DND-41 (cell line): ENCODE results near the gene CCSER2.

ENCODE experiments used
- ATAC-seq: fragments of 200-7000 bp; cut with Tn5 transposase; 3 replicates; pipeline ENCODE4 v1.9.1; 2021; ENCODE audit warnings: low read depth; ENCODE audit not compliant: insufficient read depth
- DNase-seq: peaks from one replicate; pipeline ENCODE4 v3.0.0-alpha.2; 2020
- H2AFZ ChIP-seq: 2 replicates; pipeline ENCODE4 v1.6.0; 2012; ENCODE audit warnings: low read depth, low read length
- H3K27ac ChIP-seq: 2 replicates; pipeline ENCODE4 v1.5.1; 2012; ENCODE audit warnings: low read length, inconsistent platforms
- H3K27me3 ChIP-seq: fragments of 200-600 bp; sonication (generic); 2 replicates; pipeline ENCODE4 v1.6.0; 2012; ENCODE audit warnings: low read length, mild to moderate bottlenecking, inconsistent platforms; ENCODE audit not compliant: insufficient read depth, poor library complexity
- H3K36me3 ChIP-seq: 2 replicates; pipeline ENCODE4 v1.5.1; 2012; ENCODE audit warnings: low read length, inconsistent platforms; ENCODE audit not compliant: insufficient read depth
- H3K4me1 ChIP-seq: 2 replicates; pipeline ENCODE4 v1.5.1; 2012; ENCODE audit warnings: mild to moderate bottlenecking, low read length; ENCODE audit not compliant: insufficient read depth
- H3K4me2 ChIP-seq: 2 replicates; pipeline ENCODE4 v1.6.0; 2012; ENCODE audit warnings: mild to moderate bottlenecking, moderate library complexity, low read length, inconsistent platforms; ENCODE audit not compliant: insufficient read depth
- H3K4me3 ChIP-seq, 2 experiments: fragments of 200-600 bp in 1 of 2; shearing (Covaris generic) in 1 of 2; 2 replicates each; pipeline ENCODE4 v1.5.1; 2012 to 2016; ENCODE audit warnings: inconsistent platforms in 2 of 2, low read length in 2 of 2, mild to moderate bottlenecking in 2 of 2, low read depth in 1 of 2, moderate library complexity in 1 of 2
- H3K79me2 ChIP-seq: 2 replicates; pipeline ENCODE4 v1.6.0; 2012; ENCODE audit warnings: low read length, inconsistent platforms; ENCODE audit not compliant: insufficient read depth
- H3K9ac ChIP-seq: 2 replicates; pipeline ENCODE4 v1.6.0; 2012; ENCODE audit warnings: low read depth, mild to moderate bottlenecking, inconsistent platforms, low read length, moderate library complexity
- H3K9me3 ChIP-seq: 2 replicates; pipeline ENCODE4 v1.5.1; 2012; ENCODE audit warnings: low read length, moderate library complexity, mild to moderate bottlenecking, inconsistent platforms; ENCODE audit not compliant: insufficient read depth, severe bottlenecking
- H4K20me1 ChIP-seq: 2 replicates; pipeline ENCODE4 v1.6.0; 2012; ENCODE audit warnings: low read length; ENCODE audit not compliant: insufficient read depth
- EZH2 ChIP-seq: IDR thresholded peaks from 3 replicates; pipeline ENCODE4 v1.6.1; 2012; ENCODE audit warnings: borderline replicate concordance, low read depth, mild to moderate bottlenecking, moderate library complexity, low read length, inconsistent platforms; ENCODE audit not compliant: severe bottlenecking
- TF ChIP-seq, protein P1 (sequence below): IDR thresholded peaks from 2 replicates; pipeline ENCODE4 v1.5.1; 2012; ENCODE audit warnings: borderline replicate concordance, low read length, moderate library complexity, mild to moderate bottlenecking; ENCODE audit not compliant: poor library complexity, severe bottlenecking; ENCODE audit errors: extremely low read depth

CCSER2 gene

DNA sequence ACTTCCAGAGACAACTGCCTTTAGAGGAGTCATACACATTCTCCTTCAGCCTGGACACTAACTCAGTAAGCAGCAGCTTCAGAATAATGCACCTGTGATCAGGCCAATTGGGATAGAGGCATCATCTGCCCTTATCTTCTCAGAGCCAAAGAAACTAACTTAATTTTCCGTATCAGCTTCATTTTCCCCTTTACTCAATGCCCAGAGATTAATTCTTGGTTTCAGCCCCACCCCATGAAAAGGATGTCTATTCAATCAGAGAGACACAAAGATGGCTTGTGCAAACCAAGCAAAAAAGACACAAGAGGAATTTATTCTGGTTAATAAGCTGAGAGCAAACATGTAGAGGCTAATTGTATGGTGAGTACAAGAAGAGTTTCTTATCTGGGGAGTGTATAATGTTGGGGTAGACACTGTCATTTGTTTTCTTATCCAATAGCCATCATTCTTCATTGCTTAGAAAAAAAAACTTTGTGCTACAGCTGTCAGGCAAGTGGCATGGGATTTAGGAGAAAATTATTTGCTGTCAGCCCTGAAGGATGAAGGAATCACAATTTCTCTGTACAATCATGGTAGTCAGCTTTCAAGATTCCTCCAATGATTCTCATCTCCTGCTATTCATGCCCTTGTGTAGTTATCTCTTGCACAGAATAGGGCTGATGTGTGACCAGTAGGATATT lies 38.7 kb upstream of the CCSER2 start:
- peaks cover 3% of the 10 kb centered on the region; the same call in 1 of the 2 replicates for H4K20me1 ChIP-seq
- TF ChIP-seq, protein P1, sequence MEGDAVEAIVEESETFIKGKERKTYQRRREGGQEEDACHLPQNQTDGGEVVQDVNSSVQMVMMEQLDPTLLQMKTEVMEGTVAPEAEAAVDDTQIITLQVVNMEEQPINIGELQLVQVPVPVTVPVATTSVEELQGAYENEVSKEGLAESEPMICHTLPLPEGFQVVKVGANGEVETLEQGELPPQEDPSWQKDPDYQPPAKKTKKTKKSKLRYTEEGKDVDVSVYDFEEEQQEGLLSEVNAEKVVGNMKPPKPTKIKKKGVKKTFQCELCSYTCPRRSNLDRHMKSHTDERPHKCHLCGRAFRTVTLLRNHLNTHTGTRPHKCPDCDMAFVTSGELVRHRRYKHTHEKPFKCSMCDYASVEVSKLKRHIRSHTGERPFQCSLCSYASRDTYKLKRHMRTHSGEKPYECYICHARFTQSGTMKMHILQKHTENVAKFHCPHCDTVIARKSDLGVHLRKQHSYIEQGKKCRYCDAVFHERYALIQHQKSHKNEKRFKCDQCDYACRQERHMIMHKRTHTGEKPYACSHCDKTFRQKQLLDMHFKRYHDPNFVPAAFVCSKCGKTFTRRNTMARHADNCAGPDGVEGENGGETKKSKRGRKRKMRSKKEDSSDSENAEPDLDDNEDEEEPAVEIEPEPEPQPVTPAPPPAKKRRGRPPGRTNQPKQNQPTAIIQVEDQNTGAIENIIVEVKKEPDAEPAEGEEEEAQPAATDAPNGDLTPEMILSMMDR = no peak
- TF ChIP-seq EZH2 = no peak
- no peak overlapping the region for H2AFZ ChIP-seq
- H3K4me1 ChIP-seq = peaks cover 17% of the 10 kb centered on the region
- H3K27ac ChIP-seq = no peak overlapping the region
- no peaks in the 10 kb centered on the region for H3K36me3 ChIP-seq
- no peaks in the 10 kb centered on the region for H3K27me3 ChIP-seq
- no peak overlapping the region for H3K4me3 ChIP-seq
- no peak for DNase-seq
- no peak overlapping the region for H3K9ac ChIP-seq
- H3K9me3 ChIP-seq = no peaks in the 10 kb centered on the region
- H3K4me2 ChIP-seq = no peak overlapping the region
- no peak for ATAC-seq
- H3K79me2 ChIP-seq = no peaks in the 10 kb centered on the region

DNA sequence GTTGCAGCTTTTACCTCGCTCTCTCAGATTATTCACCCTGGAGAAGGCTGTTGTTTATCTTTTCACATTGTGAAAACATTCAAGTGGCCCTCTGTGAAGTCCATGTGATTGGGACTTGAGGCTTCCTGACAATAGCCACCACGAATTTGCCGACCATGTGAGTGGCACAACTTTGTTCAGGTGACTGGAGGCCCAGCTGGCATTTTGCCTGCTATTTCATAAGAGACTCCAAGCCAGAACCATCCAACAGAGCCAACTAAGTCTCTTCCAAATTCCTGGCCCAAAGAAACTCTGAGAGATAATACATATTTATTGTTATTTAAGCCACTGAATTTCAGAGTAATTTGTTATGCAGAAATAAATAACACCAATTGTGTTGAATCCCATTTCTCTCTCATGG lies 38.2 kb upstream of the CCSER2 start:
- Histone ChIP-seq H3K4me1 (peaks cover 22% of the 10 kb centered on the region), H3K9me3 (no peaks in the 10 kb centered on the region), H4K20me1 (peaks cover 3% of the 10 kb centered on the region; the same call in 1 of the 2 replicates), H2AFZ (no peak overlapping the region), H3K4me2 (no peak overlapping the region), H3K79me2 (no peaks in the 10 kb centered on the region), H3K36me3 (no peaks in the 10 kb centered on the region), H3K4me3 (no peak overlapping the region), H3K9ac (no peak overlapping the region), H3K27ac (no peak overlapping the region), H3K27me3 (no peaks in the 10 kb centered on the region)
- DNase-seq = no peak
- ATAC-seq = no peak
- no peak for TF ChIP-seq EZH2
- TF ChIP-seq, protein P1 = no peak

DNA sequence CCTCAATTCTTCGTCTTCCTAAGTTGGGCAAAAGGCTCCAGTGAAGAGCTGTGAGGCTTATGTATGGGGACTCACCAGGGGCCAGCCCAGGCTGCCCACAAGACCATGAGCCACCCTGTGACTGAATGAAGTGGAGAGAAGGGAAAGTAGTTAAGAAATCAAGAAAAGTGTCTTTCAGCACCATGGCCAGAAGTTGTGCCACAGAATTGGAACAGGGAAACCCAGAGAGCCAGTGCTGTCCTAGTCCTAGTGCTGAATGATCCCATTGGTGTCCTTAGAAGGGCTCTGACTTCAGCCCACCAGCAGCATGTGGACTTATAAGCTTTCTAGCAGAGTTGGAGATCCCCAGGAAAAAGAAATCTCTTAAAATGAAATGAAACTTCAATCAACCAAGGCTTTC lies 37.0 kb upstream of the CCSER2 start:
- H3K4me3 ChIP-seq = no peak overlapping the region
- ATAC-seq (peak; percentile 57), DNase-seq (peak; percentile 71)
- no peak overlapping the region for H3K4me2 ChIP-seq
- no peaks in the 10 kb centered on the region for H3K27me3 ChIP-seq
- H3K27ac ChIP-seq = no peak overlapping the region
- no peak overlapping the region for H2AFZ ChIP-seq
- TF ChIP-seq, protein P1 = no peak
- no peak for TF ChIP-seq EZH2
- peaks cover 3% of the 10 kb centered on the region; the same call in 1 of the 2 replicates for H4K20me1 ChIP-seq
- H3K4me1 ChIP-seq = peaks cover 25% of the 10 kb centered on the region
- H3K79me2 ChIP-seq = no peaks in the 10 kb centered on the region
- H3K36me3 ChIP-seq = no peaks in the 10 kb centered on the region
- no peak overlapping the region for H3K9ac ChIP-seq
- H3K9me3 ChIP-seq = no peaks in the 10 kb centered on the region

DNA sequence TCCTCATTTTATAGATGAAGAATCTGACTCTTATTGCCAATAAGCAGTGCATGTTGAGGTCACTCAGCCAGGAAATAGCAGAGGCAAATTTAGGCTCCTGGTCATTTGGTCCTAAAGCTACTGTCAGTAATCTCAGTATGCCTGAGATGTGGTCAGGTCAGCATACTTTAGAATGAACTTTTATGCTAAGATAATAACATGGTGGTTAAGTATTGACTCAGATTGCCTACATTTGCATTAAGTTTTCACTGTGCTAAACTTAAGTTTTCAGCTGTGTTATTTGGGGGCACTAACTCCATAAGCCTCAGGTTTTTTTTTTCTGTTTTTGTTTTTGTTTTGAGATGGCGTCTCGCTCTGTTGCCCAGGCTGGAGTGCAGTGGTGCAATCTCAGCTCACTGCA lies 35.9 kb upstream of the CCSER2 start:
- Histone ChIP-seq H2AFZ (no peak overlapping the region), H3K4me1 (peaks cover 29% of the 10 kb centered on the region), H3K79me2 (no peaks in the 10 kb centered on the region), H3K9ac (no peak overlapping the region), H3K4me3 (no peak overlapping the region), H3K9me3 (no peaks in the 10 kb centered on the region), H3K27ac (no peak overlapping the region), H3K27me3 (no peaks in the 10 kb centered on the region), H3K36me3 (no peaks in the 10 kb centered on the region), H3K4me2 (no peak overlapping the region), H4K20me1 (peaks cover 3% of the 10 kb centered on the region; the same call in 1 of the 2 replicates)
- DNase-seq (no peak), ATAC-seq (no peak)
- no peak for TF ChIP-seq EZH2
- TF ChIP-seq, protein P1 = no peak
